ENCODE measurements around the gene ADGRD1.

DNA sequence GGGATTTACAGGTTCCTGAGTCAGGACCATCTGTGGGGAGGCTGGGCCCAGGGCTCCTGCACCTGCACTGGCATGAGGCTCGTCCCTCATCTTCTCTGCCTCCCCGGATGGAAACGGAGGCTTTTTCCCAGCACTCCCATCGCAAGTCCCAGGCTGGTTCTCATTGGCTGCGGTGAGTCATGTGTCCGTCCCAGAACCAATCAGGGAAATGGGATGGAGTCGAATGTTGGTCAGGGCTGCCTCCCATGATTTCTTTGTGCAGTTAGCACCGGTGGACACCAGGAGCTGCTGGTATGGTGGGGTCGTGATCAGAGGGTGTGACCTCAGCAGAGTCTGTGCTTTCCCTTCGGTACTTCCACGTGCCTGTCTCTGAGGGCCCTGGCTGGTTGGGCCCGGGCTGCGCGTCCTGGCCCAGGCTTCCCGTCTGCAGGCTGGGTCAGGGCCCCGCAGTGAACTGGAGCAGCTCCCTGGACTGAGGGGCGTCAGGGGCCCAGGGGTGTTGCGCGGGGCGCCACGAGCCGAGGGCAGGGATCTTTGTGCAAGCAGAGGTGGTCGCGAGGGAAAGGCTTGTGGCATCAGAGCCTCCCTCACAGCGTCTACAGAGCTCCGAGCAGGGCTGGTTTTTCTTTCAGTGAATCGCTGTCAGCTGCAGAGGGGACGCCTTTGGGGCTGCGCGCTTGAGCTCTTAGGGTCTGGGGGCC is 168.1 kb downstream of the ADGRD1 start:
- TF ChIP-seq EP300 (IDR thresholded peaks at IDR 0.05; ENCODE audit: borderline replicate concordance) (no peak), MAX (IDR thresholded peaks at IDR 0.05) (no peak), FOXM1 (IDR thresholded peaks at IDR 0.05; ENCODE audit: borderline replicate concordance, low read depth) (no peak)
- TF ChIP-seq, protein P1, sequence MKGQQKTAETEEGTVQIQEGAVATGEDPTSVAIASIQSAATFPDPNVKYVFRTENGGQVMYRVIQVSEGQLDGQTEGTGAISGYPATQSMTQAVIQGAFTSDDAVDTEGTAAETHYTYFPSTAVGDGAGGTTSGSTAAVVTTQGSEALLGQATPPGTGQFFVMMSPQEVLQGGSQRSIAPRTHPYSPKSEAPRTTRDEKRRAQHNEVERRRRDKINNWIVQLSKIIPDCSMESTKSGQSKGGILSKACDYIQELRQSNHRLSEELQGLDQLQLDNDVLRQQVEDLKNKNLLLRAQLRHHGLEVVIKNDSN (IDR thresholded peaks at IDR 0.05): peak; percentile 50
